ENCODE measurements around the gene TIMP3.

GRCh38 chr22:32781695-32782094 lies 19.8 kb upstream of the TIMP3 start:
- TF ChIP-seq CTCF (IDR thresholded peaks at IDR 0.05) (no peak), POLR2AphosphoS5 (IDR thresholded peaks at IDR 0.05) (no peak)

All from gastroesophageal sphincter (tissue), 3 donors.